EL (cell line): ENCODE data around the gene GPR39.

ENCODE experiments used
- DNase-seq: peaks from one replicate; pipeline ENCODE4 v3.0.0-alpha.2; 2016

GPR39 gene

GRCh38 chr2:132448331-132448730 lies 31.7 kb downstream of the GPR39 start:
- no peak for DNase-seq

- DNase-seq, result peak; percentile 45
These were observed 32.2 kb downstream of the GPR39 start for GRCh38 chr2:132448771-132449170.

- DNase-seq, result no peak
These were observed 33.3 kb downstream of the GPR39 start for GRCh38 chr2:132449868-132450267.

GRCh38 chr2:132460781-132461180 lies 44.2 kb downstream of the GPR39 start:
- DNase-seq, result peak; percentile 17

- DNase-seq, result no peak
These were observed 45.6 kb downstream of the GPR39 start for GRCh38 chr2:132462236-132462635.

- peak; percentile 16 for DNase-seq
These were observed 47.1 kb downstream of the GPR39 start for GRCh38 chr2:132463719-132464118.

- DNase-seq, result no peak
These were observed 49.3 kb downstream of the GPR39 start for GRCh38 chr2:132465917-132466316.

GRCh38 chr2:132466428-132467028 lies 49.9 kb downstream of the GPR39 start:
- DNase-seq, result no peak

GRCh38 chr2:132468821-132469675 lies 52.4 kb downstream of the GPR39 start:
- no peak for DNase-seq

GRCh38 chr2:132470746-132471145 lies 54.1 kb downstream of the GPR39 start:
- no peak for DNase-seq

- no peak for DNase-seq
These were observed 56.7 kb downstream of the GPR39 start for GRCh38 chr2:132473174-132473883.

- DNase-seq, result no peak
These were observed 59.0 kb downstream of the GPR39 start for GRCh38 chr2:132475615-132476014.

- no peak for DNase-seq
These were observed 60.8 kb downstream of the GPR39 start for GRCh38 chr2:132477436-132477835.

- DNase-seq, result peak; percentile 58
These were observed 61.4 kb downstream of the GPR39 start for GRCh38 chr2:132477962-132478361.

GRCh38 chr2:132478461-132479105 lies 62.0 kb downstream of the GPR39 start:
- no peak for DNase-seq

- DNase-seq, result no peak
These were observed 62.5 kb downstream of the GPR39 start for GRCh38 chr2:132479155-132479554.

GRCh38 chr2:132482821-132483220 lies 66.2 kb downstream of the GPR39 start:
- no peak for DNase-seq

GRCh38 chr2:132484144-132484543 lies 67.5 kb downstream of the GPR39 start:
- no peak for DNase-seq

GRCh38 chr2:132488491-132488890 lies 71.9 kb downstream of the GPR39 start:
- no peak for DNase-seq

- no peak for DNase-seq
These were observed 72.5 kb downstream of the GPR39 start for GRCh38 chr2:132489150-132489549.

- no peak for DNase-seq
These were observed 79.3 kb downstream of the GPR39 start for GRCh38 chr2:132495881-132496280.

GRCh38 chr2:132496555-132496954 lies 80.0 kb downstream of the GPR39 start:
- no peak for DNase-seq

- DNase-seq, result no peak
These were observed 81.0 kb downstream of the GPR39 start for GRCh38 chr2:132497591-132497990.
